ENCODE data around the gene TAF13.

Gene TAF13

GRCh38 chr1:109017134-109017533 lies 58.7 kb downstream of the TAF13 start:
- no peak for TF ChIP-seq CTCF (IDR thresholded peaks at IDR 0.05; ENCODE audit: borderline replicate concordance, insufficient read depth, low read depth, low read length)

More at GRCh38 chr1:109017134-109017533, 58.7 kb downstream of the TAF13 start:
- H3K4me3 ChIP-seq (ENCODE audit: low read depth, low read length), result no peak overlapping the region
